ENCODE results near the gene DGLUCY.

DNA sequence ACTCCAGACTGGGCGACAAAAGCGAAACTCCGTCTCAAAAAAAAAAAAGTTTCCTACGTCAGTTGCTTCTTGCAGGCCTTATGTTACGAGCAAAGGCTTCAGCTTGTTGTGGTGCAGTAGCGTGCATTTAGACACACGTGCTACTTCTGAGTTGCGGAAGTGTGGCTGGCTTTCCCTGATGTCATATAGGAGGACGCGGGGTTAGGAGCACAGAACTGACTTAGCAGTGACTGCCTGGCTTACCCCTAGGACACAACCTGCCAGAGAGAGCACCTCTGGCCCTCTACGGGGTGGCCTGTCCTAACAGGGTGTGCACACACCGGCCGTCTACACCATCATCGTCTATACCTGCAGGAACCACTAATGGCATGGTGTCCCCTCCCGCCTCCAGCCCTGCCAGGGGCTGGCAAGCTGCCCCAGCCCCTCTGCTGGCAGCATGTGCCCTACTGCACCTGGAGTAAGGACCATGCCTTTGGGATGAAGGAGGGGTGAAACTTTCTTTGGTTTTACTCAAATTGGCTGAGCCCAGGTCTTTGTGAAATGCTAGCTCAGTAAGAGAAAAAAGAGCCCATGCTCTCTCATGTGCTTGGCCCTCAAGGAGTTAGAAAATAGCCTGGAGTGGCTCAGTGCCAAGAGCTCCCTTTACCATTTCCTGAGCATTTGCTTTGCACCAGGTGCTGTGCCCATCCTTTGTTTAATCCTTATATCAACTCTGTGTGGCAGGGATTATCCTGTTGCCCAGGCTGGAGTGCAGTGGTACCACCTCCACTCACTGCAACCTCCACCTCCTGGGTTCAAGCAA lies 132.4 kb downstream of the DGLUCY start:
- TF ChIP-seq ZNF274 (IDR thresholded peaks at IDR 0.05; ENCODE audit: low read depth, low read length) = no peak
- no peak for TF ChIP-seq YY1 (IDR thresholded peaks at IDR 0.05; ENCODE audit: insufficient read depth, insufficient read length)

Measured in NT2/D1 (cell line).